SJCRH30 (cell line): ENCODE data around the gene PBRM1. TPM values are rescaled to one million over a fixed set of nuclear protein-coding genes. Genes with fewer than 3 reads are reported as not detected.

ENCODE experiments used
- DNase-seq, 2 experiments: peaks; one replicate each; pipeline ENCODE4 v3.0.0-alpha.2; 2015 to 2020
- H3K27ac ChIP-seq: fragments of 250-450 bp; sonication (Bioruptor Pico); 2 replicates; pipeline ENCODE4 v1.5.1; 2020; ENCODE audit warnings: mild to moderate bottlenecking, moderate library complexity
- H3K27me3 ChIP-seq: fragments of 250-450 bp; sonication (Bioruptor Pico); 2 replicates; pipeline ENCODE4 v1.5.1; 2020; ENCODE audit warnings: mild to moderate bottlenecking, moderate library complexity
- H3K36me3 ChIP-seq: fragments of 250-450 bp; sonication (Bioruptor Pico); 2 replicates; pipeline ENCODE4 v1.5.1; 2020; ENCODE audit warnings: mild to moderate bottlenecking, moderate library complexity
- H3K4me1 ChIP-seq: fragments of 250-450 bp; sonication (Bioruptor Pico); 2 replicates; pipeline ENCODE4 v1.5.1; 2020; ENCODE audit warnings: mild to moderate bottlenecking, moderate library complexity
- H3K4me3 ChIP-seq: fragments of 250-450 bp; sonication (Bioruptor Pico); 2 replicates; pipeline ENCODE4 v1.5.1; 2020; ENCODE audit warnings: mild to moderate bottlenecking, moderate library complexity
- H3K9me3 ChIP-seq: fragments of 250-450 bp; sonication (Bioruptor Pico); replicated peaks from 2 replicates; pipeline ENCODE4 v1.5.1; 2020; ENCODE audit warnings: mild to moderate bottlenecking, moderate library complexity
- total RNA-seq: library from RNA; depleted of rRNA; stranded (reverse); fragments of >200 nt; shearing (Covaris generic); gene quantifications from 2 replicates; pipeline ENCODE4 v1.2.3, GENCODE V29; 2014

Gene PBRM1
- total RNA-seq, 1 experiment from 2014 or later, result 64.2 TPM

DNA sequence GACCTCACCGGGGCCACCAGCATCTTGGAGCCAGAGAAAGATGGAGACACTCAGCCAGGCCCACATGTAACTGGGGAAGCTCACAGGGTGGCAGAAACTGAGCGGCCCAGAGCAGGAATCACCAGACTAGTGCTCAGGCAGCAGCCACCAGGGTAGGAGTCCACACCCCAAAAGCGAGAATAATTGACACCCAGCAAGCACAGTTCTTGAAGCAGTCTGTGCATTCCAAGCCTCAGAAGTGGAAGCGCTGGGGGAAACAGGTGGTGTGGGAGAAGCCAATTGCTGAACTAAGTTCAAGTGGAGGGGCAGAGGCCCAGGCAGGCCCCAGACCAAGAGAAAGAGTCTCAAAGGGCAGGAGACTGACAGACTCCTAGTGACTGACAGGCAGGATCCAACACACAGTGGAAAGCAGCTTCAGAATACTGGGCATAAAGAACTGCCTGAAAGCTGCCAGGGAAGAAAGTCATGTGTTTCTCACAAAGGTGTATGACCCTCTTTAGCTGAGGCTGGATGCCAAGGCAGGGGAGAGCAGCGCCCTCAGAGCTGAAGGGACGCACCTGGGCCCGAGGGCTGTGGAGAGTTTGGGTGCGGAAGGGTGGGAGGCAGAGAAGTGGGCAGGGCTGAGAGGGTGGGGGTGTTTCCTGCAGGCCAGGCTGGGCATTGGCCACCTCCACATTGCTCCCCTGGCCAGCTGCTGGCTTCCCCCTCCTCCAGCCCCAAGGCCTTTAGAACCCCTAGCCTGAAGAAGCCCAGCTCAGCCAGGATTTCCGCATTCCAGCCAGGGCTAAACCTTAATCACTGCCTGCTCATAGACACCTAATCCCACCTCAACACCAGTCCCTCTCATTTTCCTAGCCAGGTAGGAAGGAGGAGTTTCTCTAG is 159.8 kb downstream of the PBRM1 start:
- no peak for DNase-seq
- H3K4me1 ChIP-seq, result 0 out of 2 replicates have a peak, but pooled peaks cover 3% of the 10 kb centered on the region
- H3K36me3 ChIP-seq, result peaks cover 28% of the 10 kb centered on the region
- H3K27ac ChIP-seq, result no peak overlapping the region
- no peaks in the 10 kb centered on the region for H3K27me3 ChIP-seq
- H3K4me3 ChIP-seq, result no peak overlapping the region
- H3K9me3 ChIP-seq, result no peaks in the 10 kb centered on the region

DNA sequence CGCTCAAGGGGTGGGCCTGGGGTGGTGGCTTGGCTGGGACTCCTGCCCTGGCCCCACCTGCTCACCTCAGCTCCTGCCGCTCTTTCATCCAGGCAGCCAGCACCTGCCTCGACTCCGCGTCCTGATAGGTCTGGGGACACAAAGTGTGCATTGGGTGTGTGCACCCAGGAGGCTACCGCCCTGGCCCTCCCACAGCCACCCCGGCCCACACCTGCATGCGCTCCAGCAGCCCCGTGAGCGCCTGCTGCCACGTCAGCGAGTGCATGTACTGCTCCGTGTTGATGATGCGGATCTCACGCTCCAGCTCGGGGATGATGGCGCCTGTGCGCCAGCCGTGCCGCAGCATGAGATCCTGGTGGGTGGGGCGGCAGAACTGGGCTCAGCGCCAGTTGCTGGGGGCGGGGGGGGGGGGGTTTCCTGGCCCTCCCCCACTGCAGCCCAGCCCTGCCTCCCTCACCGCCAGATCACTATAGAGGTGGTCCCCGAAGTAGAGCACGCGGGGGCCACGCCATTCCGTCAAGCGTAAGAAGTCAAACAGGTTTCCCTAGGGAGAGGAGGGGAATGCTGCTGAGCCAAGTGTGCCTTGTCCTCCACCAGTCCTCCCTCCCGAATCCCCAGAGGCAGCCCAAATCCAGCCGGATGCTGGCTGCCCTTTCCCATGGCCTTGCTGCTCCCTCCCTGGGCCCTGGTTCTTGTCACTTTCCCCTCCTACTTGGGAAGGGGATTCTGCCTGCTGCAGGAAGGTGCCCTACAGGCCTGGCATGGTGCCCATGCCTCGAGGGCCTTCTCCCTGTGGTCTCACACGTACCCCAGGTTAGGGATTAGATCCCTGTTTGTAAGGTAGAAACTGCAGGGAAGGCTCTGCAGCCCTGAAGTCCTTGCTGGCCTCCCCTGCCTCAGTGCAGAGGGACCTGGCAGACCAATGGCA is 160.7 kb downstream of the PBRM1 start:
- Histone ChIP-seq H3K27ac (no peak overlapping the region), H3K4me1 (0 out of 2 replicates have a peak, but pooled peaks cover 3% of the 10 kb centered on the region)

DNA sequence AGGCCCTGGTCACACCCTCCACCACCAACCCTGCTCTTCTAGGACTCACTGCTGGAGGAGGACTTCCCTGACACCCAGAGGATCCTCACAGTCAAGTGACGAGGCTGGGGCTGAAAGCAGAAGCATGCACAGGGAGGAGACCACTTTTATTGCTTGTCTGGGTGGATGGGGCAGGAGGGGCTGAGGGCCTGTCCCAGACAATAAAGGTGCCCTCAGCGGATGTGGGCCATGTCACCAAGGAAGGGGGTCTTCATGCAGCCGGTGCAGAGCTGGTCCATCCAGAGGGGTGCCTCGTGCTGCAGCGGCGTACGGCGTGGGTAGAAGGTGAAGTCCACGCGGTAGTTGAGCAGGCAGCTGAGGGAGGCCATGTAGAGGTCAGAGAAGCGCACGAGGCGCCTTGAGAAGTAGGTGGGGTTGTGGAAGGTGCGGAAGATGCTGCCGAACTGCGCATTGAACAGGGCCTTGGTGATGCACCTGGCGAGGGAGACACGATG is 161.4 kb downstream of the PBRM1 start:
- DNase-seq, result no peak
- no peaks in the 10 kb centered on the region for H3K27me3 ChIP-seq
- H3K4me3 ChIP-seq, result no peak overlapping the region
- H3K9me3 ChIP-seq, result no peaks in the 10 kb centered on the region
- H3K4me1 ChIP-seq, result 0 out of 2 replicates have a peak, but pooled peaks cover 3% of the 10 kb centered on the region
- peaks cover 28% of the 10 kb centered on the region for H3K36me3 ChIP-seq
- no peak overlapping the region for H3K27ac ChIP-seq

More for the DNA sequence above, 160.7 kb downstream of the PBRM1 start:
- Histone ChIP-seq H3K36me3 (peaks cover 28% of the 10 kb centered on the region), H3K27me3 (no peaks in the 10 kb centered on the region), H3K9me3 (no peaks in the 10 kb centered on the region), H3K4me3 (no peak overlapping the region)
- no peak for DNase-seq

DNA sequence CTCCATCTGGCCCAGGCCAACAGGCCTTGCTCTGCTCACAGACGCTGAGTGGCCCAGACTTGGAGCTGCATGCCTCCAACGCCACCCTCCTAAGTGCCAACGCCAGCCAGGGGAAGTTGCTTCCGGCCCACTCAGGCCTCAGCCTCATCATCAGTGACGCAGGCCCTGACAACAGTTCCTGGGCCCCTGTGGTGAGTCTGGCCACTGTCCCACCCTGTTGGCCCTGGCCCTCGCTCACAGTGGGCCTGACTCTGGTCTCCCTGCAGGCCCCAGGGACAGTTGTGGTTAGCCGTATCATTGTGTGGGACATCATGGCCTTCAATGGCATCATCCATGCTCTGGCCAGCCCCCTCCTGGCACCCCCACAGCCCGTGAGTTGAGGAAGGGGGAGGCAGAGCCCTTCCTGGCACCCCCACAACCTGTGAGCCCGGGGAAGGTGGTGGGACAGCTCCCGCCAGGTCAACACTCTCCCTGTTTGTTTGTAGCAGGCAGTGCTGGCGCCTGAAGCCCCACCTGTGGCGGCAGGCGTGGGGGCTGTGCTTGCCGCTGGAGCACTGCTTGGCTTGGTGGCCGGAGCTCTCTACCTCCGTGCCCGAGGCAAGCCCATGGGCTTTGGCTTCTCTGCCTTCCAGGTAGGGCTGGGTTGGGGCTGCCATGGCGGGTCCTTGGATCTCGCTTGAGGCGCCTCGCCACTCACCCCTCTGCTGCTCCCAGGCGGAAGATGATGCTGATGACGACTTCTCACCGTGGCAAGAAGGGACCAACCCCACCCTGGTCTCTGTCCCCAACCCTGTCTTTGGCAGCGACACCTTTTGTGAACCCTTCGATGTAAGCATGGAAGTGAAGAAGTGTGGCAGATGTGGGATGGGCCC is 162.1 kb downstream of the PBRM1 start:
- DNase-seq, result no peak
- Histone ChIP-seq H3K27ac (no peak overlapping the region), H3K4me3 (no peak overlapping the region), H3K27me3 (no peaks in the 10 kb centered on the region), H3K4me1 (0 out of 2 replicates have a peak, but pooled peaks cover 3% of the 10 kb centered on the region), H3K36me3 (peaks cover 24% of the 10 kb centered on the region), H3K9me3 (no peaks in the 10 kb centered on the region)

DNA sequence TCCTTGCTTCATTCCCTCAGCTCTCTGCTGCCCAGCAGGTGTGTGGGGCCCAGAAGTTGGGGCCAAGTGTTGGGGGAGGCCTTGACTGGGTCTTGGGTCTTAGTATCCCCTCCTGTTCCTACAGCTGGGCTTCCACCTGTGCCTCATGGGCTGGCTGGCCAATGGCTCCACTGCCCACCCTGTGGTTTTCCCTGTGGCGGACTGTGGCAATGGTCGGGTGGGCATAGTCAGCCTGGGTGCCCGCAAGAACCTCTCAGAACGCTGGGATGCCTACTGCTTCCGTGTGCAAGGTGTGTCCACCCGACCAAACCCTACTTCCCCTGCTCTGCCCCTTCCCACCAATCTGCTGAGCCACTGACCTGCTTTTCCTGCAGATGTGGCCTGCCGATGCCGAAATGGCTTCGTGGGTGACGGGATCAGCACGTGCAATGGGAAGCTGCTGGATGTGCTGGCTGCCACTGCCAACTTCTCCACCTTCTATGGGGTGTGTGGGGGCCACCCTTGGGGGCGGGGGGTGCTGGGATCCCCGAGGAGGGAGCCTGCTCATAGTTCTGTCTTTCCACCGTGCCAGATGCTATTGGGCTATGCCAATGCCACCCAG is 163.0 kb downstream of the PBRM1 start:
- Histone ChIP-seq H3K4me1 (0 out of 2 replicates have a peak, but pooled peaks cover 3% of the 10 kb centered on the region), H3K36me3 (peaks cover 17% of the 10 kb centered on the region; the same call in 1 of the 2 replicates), H3K27me3 (no peaks in the 10 kb centered on the region), H3K9me3 (no peaks in the 10 kb centered on the region), H3K4me3 (no peak overlapping the region), H3K27ac (no peak overlapping the region)
- no peak for DNase-seq

DNA sequence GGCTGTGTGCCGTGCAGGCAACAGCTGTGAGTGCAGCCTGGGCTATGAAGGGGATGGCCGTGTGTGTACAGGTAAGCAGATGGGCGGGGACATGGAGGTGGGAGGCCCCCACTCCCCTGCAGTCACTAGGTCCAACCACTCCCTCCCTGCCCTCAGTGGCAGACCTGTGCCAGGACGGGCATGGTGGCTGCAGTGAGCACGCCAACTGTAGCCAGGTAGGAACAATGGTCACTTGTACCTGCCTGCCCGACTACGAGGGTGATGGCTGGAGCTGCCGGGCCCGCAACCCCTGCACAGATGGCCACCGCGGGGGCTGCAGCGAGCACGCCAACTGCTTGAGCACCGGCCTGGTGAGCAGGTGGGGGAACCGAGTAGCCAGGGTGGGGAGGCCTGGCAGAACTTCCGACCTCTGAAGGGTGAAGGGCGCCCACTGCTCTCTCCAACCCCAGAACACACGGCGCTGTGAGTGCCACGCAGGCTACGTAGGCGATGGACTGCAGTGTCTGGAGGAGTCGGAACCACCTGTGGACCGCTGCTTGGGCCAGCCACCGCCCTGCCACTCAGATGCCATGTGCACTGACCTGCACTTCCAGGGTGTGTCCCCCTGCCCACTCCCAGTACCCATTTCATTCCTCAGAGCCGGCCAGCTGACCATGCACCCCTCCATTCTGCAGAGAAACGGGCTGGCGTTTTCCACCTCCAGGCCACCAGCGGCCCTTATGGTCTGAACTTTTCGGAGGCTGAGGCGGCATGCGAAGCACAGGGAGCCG is 163.6 kb downstream of the PBRM1 start:
- H3K36me3 ChIP-seq, result peaks cover 11% of the 10 kb centered on the region; the same call in 1 of the 2 replicates
- H3K9me3 ChIP-seq, result no peaks in the 10 kb centered on the region
- no peak overlapping the region for H3K27ac ChIP-seq
- no peak for DNase-seq
- no peaks in the 10 kb centered on the region for H3K27me3 ChIP-seq
- H3K4me3 ChIP-seq, result no peak overlapping the region
- 0 out of 2 replicates have a peak, but pooled peaks cover 3% of the 10 kb centered on the region for H3K4me1 ChIP-seq

DNA sequence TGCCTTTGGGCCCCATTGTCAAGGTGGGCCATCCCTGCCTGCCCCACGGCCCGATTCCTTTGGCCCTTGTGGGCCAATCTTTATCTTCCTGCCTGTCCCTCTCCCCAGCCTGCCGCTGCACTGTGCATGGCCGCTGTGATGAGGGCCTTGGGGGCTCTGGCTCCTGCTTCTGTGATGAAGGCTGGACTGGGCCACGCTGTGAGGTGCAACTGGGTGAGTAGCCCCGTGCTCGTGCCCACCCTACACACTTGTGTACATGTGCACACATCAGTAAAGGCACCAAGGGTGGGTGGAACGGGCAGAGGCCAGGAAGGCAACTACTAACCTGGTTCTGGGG is 164.3 kb downstream of the PBRM1 start:
- no peak for DNase-seq
- peaks cover 8% of the 10 kb centered on the region; the same call in 1 of the 2 replicates for H3K36me3 ChIP-seq
- 0 out of 2 replicates have a peak, but pooled peaks cover 3% of the 10 kb centered on the region for H3K4me1 ChIP-seq
- H3K27ac ChIP-seq, result no peak overlapping the region
- no peaks in the 10 kb centered on the region for H3K27me3 ChIP-seq
- no peak overlapping the region for H3K4me3 ChIP-seq
- no peaks in the 10 kb centered on the region for H3K9me3 ChIP-seq

DNA sequence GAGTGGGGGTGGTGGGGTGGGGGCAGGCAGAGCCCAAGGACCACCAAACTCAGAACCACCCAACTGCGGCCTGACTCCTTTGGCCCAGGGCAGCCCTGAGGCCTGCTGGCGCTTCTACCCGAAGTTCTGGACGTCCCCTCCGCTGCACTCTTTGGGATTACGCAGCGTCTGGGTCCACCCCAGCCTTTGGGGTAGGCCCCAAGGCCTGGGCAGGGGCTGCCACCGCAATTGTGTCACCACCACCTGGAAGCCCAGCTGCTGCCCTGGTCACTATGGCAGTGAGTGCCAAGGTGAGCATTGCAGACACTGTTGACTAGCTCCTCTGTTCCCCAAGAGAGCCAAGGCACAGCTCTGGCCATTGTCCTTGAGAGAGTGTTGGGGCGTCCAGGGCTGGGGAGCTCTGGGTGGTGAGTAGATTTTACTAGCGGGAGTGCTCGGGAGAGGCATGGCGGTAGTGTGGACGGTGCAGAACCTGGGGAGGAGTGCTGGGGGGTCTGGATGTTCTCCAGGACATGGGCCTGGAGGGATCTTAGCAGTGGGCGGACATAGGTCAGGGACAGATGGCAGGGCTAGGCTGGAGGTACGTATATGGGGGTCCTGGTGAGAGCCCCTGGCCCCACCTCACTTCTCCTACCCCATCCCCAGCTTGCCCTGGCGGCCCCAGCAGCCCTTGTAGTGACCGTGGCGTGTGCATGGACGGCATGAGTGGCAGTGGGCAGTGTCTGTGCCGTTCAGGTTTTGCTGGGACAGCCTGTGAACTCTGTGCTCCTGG is 164.8 kb downstream of the PBRM1 start:
- H3K27ac ChIP-seq, result no peak overlapping the region
- no peak for DNase-seq
- no peaks in the 10 kb centered on the region for H3K27me3 ChIP-seq
- peaks cover 8% of the 10 kb centered on the region; the same call in 1 of the 2 replicates for H3K36me3 ChIP-seq
- H3K4me3 ChIP-seq, result no peak overlapping the region
- no peaks in the 10 kb centered on the region for H3K9me3 ChIP-seq
- 0 out of 2 replicates have a peak, but pooled peaks cover 2% of the 10 kb centered on the region for H3K4me1 ChIP-seq

DNA sequence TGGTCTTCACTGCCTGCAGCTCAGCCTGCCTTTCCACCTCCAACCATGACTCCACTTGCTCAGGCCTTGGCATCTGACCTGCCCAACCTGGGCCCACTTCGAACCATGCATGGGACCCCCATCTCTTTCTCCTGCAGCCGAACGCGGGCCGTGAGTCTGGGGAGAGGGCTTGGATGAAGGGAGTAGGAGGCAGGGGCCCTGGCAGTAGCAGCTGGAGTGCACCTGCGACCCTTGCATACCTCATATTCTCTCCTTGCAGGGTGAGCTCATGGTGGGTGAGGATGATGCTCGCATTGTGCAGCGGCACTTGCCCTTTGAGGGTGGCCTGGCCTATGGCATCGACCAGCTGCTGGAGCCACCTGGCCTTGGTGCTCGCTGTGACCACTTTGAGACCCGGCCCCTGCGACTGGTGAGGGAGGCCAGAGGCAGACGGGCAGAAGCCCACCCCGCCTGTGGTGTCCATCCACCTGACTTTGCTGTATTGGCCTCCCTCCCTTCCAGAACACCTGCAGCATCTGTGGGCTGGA is 165.5 kb downstream of the PBRM1 start:
- Histone ChIP-seq H3K9me3 (no peaks in the 10 kb centered on the region), H3K27ac (no peak overlapping the region), H3K4me1 (no peaks in the 10 kb centered on the region), H3K36me3 (peaks cover 7% of the 10 kb centered on the region; the same call in 1 of the 2 replicates), H3K4me3 (no peak overlapping the region), H3K27me3 (0 out of 2 replicates have a peak, but pooled peaks cover 2% of the 10 kb centered on the region)
- DNase-seq, result no peak

DNA sequence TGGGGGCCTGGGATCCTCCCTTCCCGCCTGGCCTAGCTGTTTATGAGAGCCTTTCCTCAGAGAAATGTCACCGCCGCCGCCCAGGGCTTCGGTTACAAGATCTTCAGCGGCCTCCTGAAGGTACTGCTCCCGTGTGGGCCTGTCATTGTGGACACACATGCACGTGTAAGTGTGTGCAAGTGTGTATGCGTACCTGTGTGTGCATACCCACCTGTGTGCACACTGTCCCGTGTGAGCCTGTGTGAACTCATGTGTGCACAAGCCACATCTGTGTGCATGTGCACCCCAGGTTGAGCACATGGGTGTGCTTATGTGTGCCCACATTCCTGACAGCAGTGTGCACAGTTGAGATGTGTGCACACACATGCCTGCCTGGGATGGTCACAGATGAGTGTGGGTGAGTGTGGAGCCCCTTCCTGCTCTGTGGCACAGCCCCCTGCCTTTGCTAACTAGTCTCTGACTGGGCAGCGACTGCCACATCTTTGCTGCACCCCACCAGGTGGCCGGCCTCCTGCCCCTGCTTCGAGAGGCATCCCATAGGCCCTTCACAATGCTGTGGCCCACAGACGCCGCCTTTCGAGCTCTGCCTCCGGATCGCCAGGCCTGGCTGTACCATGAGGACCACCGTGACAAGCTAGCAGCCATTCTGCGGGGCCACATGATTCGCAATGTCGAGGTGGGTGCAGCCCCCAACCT is 166.1 kb downstream of the PBRM1 start:
- Histone ChIP-seq H3K36me3 (peaks cover 5% of the 10 kb centered on the region; the same call in 1 of the 2 replicates), H3K9me3 (no peaks in the 10 kb centered on the region), H3K4me1 (no peaks in the 10 kb centered on the region), H3K27ac (no peak overlapping the region), H3K4me3 (no peak overlapping the region), H3K27me3 (peaks cover 2% of the 10 kb centered on the region; the same call in 1 of the 2 replicates)
- no peak for DNase-seq

DNA sequence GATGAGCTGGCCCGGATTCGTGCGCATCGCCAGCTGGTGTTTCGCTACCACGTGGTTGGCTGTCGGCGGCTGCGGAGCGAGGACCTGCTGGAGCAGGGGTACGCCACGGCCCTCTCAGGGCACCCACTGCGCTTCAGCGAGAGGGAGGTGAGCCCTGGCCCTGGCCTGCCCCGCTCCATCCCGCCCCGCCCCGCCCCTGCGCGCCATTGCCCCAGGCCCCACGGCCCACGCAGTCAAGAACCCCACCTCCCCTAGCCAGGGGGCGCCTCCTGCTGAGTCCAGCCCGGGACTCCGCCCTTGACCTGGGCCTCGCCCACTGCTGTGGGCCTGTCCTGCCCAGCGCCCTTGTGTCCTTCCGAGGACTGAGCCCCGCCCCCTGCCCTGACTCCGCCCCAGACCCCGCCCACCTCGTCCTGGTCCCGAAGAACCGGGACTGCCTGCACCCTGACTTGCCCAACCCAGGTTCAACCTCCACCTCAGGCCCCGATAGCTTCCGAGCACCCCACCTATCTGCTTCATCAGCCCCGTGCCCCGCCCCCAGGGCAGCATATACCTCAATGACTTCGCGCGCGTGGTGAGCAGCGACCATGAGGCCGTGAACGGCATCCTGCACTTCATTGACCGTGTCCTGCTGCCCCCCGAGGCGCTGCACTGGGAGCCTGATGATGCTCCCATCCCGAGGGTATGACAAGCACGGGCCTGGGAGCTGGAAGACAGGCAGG is 166.8 kb downstream of the PBRM1 start:
- no peak overlapping the region for H3K4me3 ChIP-seq
- H3K27ac ChIP-seq, result no peak overlapping the region
- H3K36me3 ChIP-seq, result no peaks in the 10 kb centered on the region; the same call in 1 of the 2 replicates
- no peak for DNase-seq
- no peaks in the 10 kb centered on the region for H3K9me3 ChIP-seq
- peaks cover 8% of the 10 kb centered on the region; the same call in 1 of the 2 replicates for H3K27me3 ChIP-seq
- H3K4me1 ChIP-seq, result no peaks in the 10 kb centered on the region
